OCI-LY1 (cell line): ENCODE data around the gene KRT80.

Experiments
- H2AFZ ChIP-seq: fragments of 200-600 bp; sonication (generic), shearing (Covaris generic); 2 replicates; pipeline ENCODE4 v1.6.0; 2014; ENCODE audit warnings: antibody characterized with exemption, mild to moderate bottlenecking, low read length
- H3F3A ChIP-seq: fragments of 200-600 bp; sonication (generic), shearing (Covaris generic); 2 replicates; pipeline ENCODE4 v1.6.0; 2014; ENCODE audit warnings: mild to moderate bottlenecking, antibody characterized with exemption, low read length, moderate library complexity; ENCODE audit not compliant: insufficient read depth
- H3K27ac ChIP-seq: fragments of 200-600 bp; sonication (generic); 2 replicates; pipeline ENCODE4 v1.5.1; 2014; ENCODE audit warnings: low read length, mixed run types, mild to moderate bottlenecking, low read depth; ENCODE audit not compliant: poor library complexity, severe bottlenecking
- H3K27me3 ChIP-seq: fragments of 200-600 bp; sonication (generic); 2 replicates; pipeline ENCODE4 v1.6.0; 2014; ENCODE audit warnings: antibody characterized with exemption, mild to moderate bottlenecking, low read length, moderate library complexity; ENCODE audit not compliant: insufficient read depth
- H3K36me3 ChIP-seq: fragments of 200-600 bp; sonication (generic); 2 replicates; pipeline ENCODE4 v1.6.1; 2014; ENCODE audit warnings: mild to moderate bottlenecking, antibody characterized with exemption, low read length, moderate library complexity, mixed read lengths; ENCODE audit not compliant: insufficient read depth
- H3K4me1 ChIP-seq: fragments of 200-600 bp; sonication (generic); 2 replicates; pipeline ENCODE4 v1.5.1; 2014; ENCODE audit warnings: mild to moderate bottlenecking, low read length, moderate library complexity; ENCODE audit not compliant: insufficient read depth, severe bottlenecking
- H3K4me2 ChIP-seq: fragments of 200-600 bp; sonication (generic), shearing (Covaris generic); 2 replicates; pipeline ENCODE4 v1.6.1; 2014; ENCODE audit warnings: low read length
- H3K4me3 ChIP-seq: fragments of 200-600 bp; sonication (generic); 2 replicates; pipeline ENCODE4 v1.5.1; 2014; ENCODE audit warnings: low read length, low read depth, mild to moderate bottlenecking, mixed read lengths; ENCODE audit not compliant: poor library complexity, severe bottlenecking
- H3K79me2 ChIP-seq: fragments of 200-600 bp; shearing (Covaris generic); 2 replicates; pipeline ENCODE4 v1.6.1; 2016; ENCODE audit warnings: mixed run types, low read length, mixed read lengths; ENCODE audit not compliant: insufficient read depth
- H3K9ac ChIP-seq: fragments of 200-600 bp; sonication (generic), shearing (Covaris generic); 2 replicates; pipeline ENCODE4 v1.6.1; 2014; ENCODE audit warnings: mild to moderate bottlenecking, low read length, mixed read lengths
- H3K9me2 ChIP-seq: fragments of 200-600 bp; sonication (generic), shearing (Covaris generic); 2 replicates; pipeline ENCODE4 v1.6.1; 2014; ENCODE audit warnings: low read depth, mild to moderate bottlenecking, low read length, mixed read lengths
- H3K9me3 ChIP-seq: fragments of 200-600 bp; shearing (Covaris generic); 2 replicates; pipeline ENCODE4 v1.6.1; 2014; ENCODE audit warnings: low read length, mixed read lengths
- H4K20me1 ChIP-seq: fragments of 200-600 bp; sonication (generic), shearing (Covaris generic); 2 replicates; pipeline ENCODE4 v1.6.0; 2016; ENCODE audit warnings: mild to moderate bottlenecking, low read length; ENCODE audit not compliant: insufficient read depth
- CTCF ChIP-seq: fragments of 200-600 bp; sonication (generic), shearing (Covaris generic); IDR thresholded peaks from 2 replicates; pipeline ENCODE4 v1.5.1; 2017; ENCODE audit warnings: mild to moderate bottlenecking, antibody characterized with exemption, low read length, moderate library complexity, mixed read lengths
- EZH2 ChIP-seq: fragments of 200-600 bp; sonication (generic), shearing (Covaris generic); IDR thresholded peaks from 2 replicates; pipeline ENCODE4 v1.8.0; 2017; ENCODE audit warnings: borderline replicate concordance, mixed run types, mild to moderate bottlenecking, antibody characterized with exemption, low read length, moderate library complexity, mixed read lengths

Gene KRT80

GRCh38 chr12:52167526-52167925, 24.3 kb downstream of the KRT80 start:
- Histone ChIP-seq H4K20me1 (no peaks in the 10 kb centered on the region), H3K4me3 (no peak overlapping the region), H3K9ac (no peak overlapping the region), H3K36me3 (no peaks in the 10 kb centered on the region), H3K9me2 (no peaks in the 10 kb centered on the region), H3F3A (no peaks in the 10 kb centered on the region), H3K9me3 (no peaks in the 10 kb centered on the region), H3K79me2 (no peaks in the 10 kb centered on the region), H2AFZ (no peak overlapping the region), H3K27ac (no peak overlapping the region), H3K27me3 (no peaks in the 10 kb centered on the region), H3K4me2 (no peak overlapping the region), H3K4me1 (no peaks in the 10 kb centered on the region)
- TF ChIP-seq CTCF (no peak), EZH2 (no peak)

GRCh38 chr12:52166672-52167071, 25.1 kb downstream of the KRT80 start:
- no peaks in the 10 kb centered on the region for H3K9me3 ChIP-seq
- H3F3A ChIP-seq: no peaks in the 10 kb centered on the region
- H3K27ac ChIP-seq: no peak overlapping the region
- no peaks in the 10 kb centered on the region for H3K27me3 ChIP-seq
- no peak overlapping the region for H3K4me2 ChIP-seq
- H3K9ac ChIP-seq: no peak overlapping the region
- TF ChIP-seq EZH2 (no peak), CTCF (no peak)
- H2AFZ ChIP-seq: no peak overlapping the region
- no peaks in the 10 kb centered on the region for H4K20me1 ChIP-seq
- H3K9me2 ChIP-seq: no peaks in the 10 kb centered on the region
- H3K36me3 ChIP-seq: no peaks in the 10 kb centered on the region
- H3K4me1 ChIP-seq: no peaks in the 10 kb centered on the region
- no peak overlapping the region for H3K4me3 ChIP-seq
- no peaks in the 10 kb centered on the region for H3K79me2 ChIP-seq

GRCh38 chr12:52165096-52165855, 26.5 kb downstream of the KRT80 start:
- Histone ChIP-seq H3K9ac (no peak overlapping the region), H3K79me2 (no peaks in the 10 kb centered on the region), H3K4me1 (no peaks in the 10 kb centered on the region), H4K20me1 (no peaks in the 10 kb centered on the region), H3F3A (no peaks in the 10 kb centered on the region), H3K4me3 (no peak overlapping the region), H3K9me2 (no peaks in the 10 kb centered on the region), H3K9me3 (no peaks in the 10 kb centered on the region), H3K4me2 (no peak overlapping the region), H2AFZ (no peak overlapping the region), H3K27ac (no peak overlapping the region), H3K27me3 (no peaks in the 10 kb centered on the region), H3K36me3 (no peaks in the 10 kb centered on the region)
- no peak for TF ChIP-seq CTCF
- TF ChIP-seq EZH2: no peak
